Anterior cingulate cortex (tissue), 58 donors: ENCODE results near the gene CITED4.
A peak's percentile ranks its signal among the peaks of the same experiment; 100 is the strongest.

Experiments
- DNase-seq, 58 donors: peaks; one replicate each; lab custom pipeline; 2025; lab: John Stamatoyannopoulos, UW

The CITED4 gene

GRCh38 chr1:40838045-40838979 is 23.9 kb downstream of the CITED4 start:
- DNase-seq, result peak in 1 of 58 donors; percentile 9

- DNase-seq, result no peak
Measured at GRCh38 chr1:40837601-40838000, 24.6 kb downstream of the CITED4 start.

DNA sequence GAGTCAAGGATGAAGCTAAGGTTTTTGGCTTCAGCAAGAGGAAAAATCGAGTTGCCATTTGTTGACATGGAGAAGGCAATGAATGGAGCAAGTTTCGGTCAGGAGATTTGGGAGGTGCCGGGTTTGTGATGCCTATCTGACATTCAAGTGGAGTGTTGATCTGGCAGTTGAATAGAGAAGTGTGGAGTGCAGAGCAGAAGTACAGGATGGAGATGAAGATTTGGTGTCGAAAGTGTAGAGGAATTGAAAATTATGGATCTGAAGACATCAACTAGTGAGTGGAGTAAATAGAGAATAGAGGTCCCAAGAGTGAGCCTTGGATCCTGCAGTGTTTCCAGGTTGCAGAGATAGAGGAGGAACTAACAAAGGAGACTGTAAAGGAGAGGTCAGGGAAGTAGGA is 25.9 kb downstream of the CITED4 start:
- DNase-seq, result no peak

GRCh38 chr1:40834968-40835545 is 27.1 kb downstream of the CITED4 start:
- no peak for DNase-seq

- no peak for DNase-seq
Measured at GRCh38 chr1:40833979-40834378, 28.2 kb downstream of the CITED4 start.

- DNase-seq, result no peak
Measured at GRCh38 chr1:40831001-40831732, 31.0 kb downstream of the CITED4 start.

DNA sequence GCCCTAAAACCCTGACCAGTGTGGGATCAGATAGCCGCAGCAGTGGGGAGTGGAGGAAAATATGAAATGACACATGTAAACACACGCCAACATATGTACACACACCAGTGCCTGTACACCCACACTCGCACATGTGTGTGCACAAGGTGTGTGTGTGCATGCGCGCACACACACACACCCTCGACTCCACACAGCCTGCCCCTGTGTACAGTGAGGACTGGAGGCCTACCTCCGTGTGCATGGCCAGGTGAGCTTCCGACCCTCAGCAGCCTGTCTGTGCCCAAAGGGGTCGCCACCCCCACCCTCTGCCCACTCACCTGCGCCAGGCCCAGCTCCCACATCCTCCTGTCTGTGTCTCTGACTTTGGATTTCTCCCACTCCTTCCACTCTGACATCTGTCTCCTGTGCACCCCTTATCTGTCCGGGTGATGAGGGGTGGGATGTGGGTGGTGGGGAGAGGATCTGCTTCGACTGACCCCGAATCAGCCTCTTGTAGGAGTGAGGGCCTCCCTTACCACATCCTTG is 31.7 kb downstream of the CITED4 start:
- DNase-seq, result no peak

GRCh38 chr1:40829631-40830245 is 32.4 kb downstream of the CITED4 start:
- DNase-seq, result no peak

DNA sequence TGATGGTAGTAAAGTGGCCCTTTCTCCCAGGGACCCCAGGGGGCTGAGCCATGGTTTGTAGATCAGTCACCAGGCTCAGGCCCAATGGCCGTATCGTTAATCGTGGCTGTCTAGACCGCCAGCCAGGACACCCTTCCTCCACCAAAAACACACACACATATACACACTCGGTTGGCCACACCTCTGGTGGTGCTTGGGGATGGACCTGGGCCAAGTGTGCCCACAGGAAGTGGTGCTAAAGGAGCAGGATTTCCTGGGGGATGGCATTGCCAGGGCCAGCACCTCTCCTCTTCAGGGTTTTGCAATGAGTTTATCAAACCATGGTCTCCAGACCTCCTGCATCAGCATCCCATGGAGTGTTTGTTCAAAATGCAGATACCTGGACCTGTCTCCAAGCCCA is 36.2 kb downstream of the CITED4 start:
- no peak for DNase-seq

DNA sequence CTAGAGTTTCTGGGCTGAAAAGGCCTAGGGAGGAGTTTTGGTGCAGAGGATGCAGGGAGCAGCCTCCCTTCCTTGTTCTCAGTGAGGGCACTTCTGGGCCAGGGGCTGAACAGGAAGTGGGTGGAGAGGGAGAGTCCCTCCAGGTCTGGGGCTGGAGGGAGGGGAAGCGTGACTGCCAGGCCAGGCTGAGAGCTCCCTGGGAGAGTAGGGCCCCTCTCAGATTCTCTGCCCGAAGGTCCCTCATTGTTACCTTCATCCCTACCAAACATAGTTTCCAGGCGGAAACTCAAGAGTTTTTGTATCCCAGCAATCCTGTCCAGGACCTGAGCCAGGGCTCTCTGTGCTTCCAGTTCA is 36.8 kb downstream of the CITED4 start:
- DNase-seq, result no peak

DNA sequence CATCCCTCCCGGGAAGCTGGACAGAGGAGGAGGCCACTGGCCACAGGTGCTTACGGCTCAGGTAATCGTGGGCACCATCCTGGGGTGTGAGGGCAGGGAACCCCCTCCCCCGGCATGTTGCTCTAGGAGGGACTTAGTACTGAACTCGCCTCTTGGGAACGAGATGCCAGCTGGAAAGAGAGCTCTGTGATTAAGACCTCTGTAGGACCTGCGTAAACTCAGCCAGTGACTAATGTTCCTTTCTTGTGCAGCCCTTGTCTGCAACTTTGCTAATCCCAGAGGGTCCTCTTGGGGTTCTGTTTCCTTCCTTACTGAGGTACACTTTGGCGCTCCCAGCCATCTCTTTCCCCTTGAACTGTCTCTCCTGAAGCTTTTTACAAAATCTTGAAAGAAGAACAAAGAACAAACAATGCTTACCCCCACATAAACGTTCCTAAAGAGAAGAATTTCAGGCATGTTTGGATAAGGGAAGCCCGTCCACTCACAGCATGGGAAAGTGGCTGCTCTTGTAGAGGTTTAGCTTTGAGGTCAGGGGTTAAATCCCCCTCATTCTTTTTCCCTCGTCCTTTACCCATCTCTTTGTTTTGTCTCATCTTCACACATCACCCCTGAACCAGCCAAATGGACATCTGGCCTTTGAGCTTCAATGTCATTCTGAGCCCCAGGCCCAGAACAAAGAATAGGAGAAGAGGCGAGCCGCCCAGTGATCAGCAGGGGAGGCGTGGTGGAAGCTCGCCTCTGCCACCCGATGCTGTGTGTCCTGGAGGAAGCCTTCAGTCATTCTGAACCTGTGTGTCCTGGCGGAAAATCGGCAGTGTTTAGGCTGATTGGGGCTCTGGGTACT is 37.4 kb downstream of the CITED4 start:
- DNase-seq, result no peak

GRCh38 chr1:40823983-40824382 is 38.2 kb downstream of the CITED4 start:
- DNase-seq, result no peak

GRCh38 chr1:40823345-40823744 is 38.8 kb downstream of the CITED4 start:
- no peak for DNase-seq

- no peak for DNase-seq
Measured at GRCh38 chr1:40822890-40823289, 39.3 kb downstream of the CITED4 start.

- DNase-seq, result peak in 49 of 58 donors; percentile 4 to 86 (median 53)
Measured at GRCh38 chr1:40820911-40821693, 41.1 kb downstream of the CITED4 start.

- no peak for DNase-seq
Measured at GRCh38 chr1:40820251-40820797, 41.8 kb downstream of the CITED4 start.

- DNase-seq, result no peak
Measured at GRCh38 chr1:40819101-40819500, 43.1 kb downstream of the CITED4 start.

- peak in 3 of 58 donors; percentile 6 to 75 (median 10) for DNase-seq
Measured at GRCh38 chr1:40818264-40818961, 43.8 kb downstream of the CITED4 start.
